H1 (cell line): Measurements from ENCODE around the gene CACNB4. TPM values are rescaled to one million over a fixed set of nuclear protein-coding genes. Genes with fewer than 3 reads are reported as not detected.

Experiments
- BACH1 ChIP-seq: IDR thresholded peaks from 2 replicates; pipeline ENCODE4 v1.6.1; 2012; ENCODE audit warnings: low read length, improper control_type of control experiment
- PHF8 ChIP-seq: fragments of 200-600 bp; sonication (generic); conservative IDR thresholded peaks from 2 replicates; pipeline ENCODE4 v1.7.1; 2012; ENCODE audit warnings: low read depth, mild to moderate bottlenecking, inconsistent platforms, low read length, moderate library complexity
- TAF1 ChIP-seq: IDR thresholded peaks from 2 replicates; pipeline ENCODE4 v1.6.1; 2011; ENCODE audit warnings: mild to moderate bottlenecking, low read depth, low read length
- polyA plus RNA-seq, 7 experiments: library from polyadenylated mRNA; depleted of rRNA in 3 of 7; stranded (reverse) in 5 of 7; unstranded in 2 of 7; fragments of >200 nt in 5 of 7; fragments of 200-250 nt in 2 of 7; gene quantifications; 1 replicate in 5 of 7; 2 replicates in 1 of 7; 4 replicates in 1 of 7; pipeline versions ENCODE4 v1.2.1 to v1.2.3, GENCODE V29; 2011 to 2013; ENCODE audit warnings: missing spikeins in 2 of 7, mixed read lengths in 2 of 7
- total RNA-seq: library from RNA; stranded (reverse); fragmentation: NEBNext Ultra II Directional; extraction: Animal tissue kit (Norgen Biotek cat#: 25700); gene quantifications from 2 replicates; pipeline ENCODE4 v1.2.1, GENCODE V29; 2021
- TF ChIP-seq, protein P1 (sequence below): IDR thresholded peaks from 2 replicates; pipeline ENCODE4 v1.6.1; 2012; ENCODE audit warnings: low read length, inconsistent platforms

Gene CACNB4
- total and polyA plus RNA-seq, 2 of the 8 experiments (the other 6 are each of a cell fraction or from before 2014, with no cell fraction given) = 2.0 to 4.0 TPM

DNA sequence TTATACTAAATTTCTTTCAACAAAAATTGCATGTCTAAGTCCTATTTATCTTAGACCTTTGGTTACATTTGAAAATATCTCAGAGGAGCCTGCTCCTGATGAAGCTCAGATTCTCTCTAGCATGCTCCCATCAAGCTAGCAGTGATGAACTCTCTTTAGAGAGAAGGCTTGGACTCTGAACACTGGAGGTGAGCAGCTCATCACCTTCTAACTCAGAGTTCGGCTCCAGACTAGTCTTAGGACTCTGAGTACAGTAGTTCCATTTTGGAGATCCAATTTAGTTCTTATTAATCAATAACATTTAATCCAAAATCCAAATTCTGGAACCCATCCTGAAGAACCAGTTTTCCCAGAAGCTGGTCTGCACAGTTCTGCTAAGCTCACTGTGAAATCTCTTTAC lies 107.8 kb downstream of the CACNB4 start (continued):
- TF ChIP-seq BACH1 (no peak), PHF8 (no peak), TAF1 (no peak)
- TF ChIP-seq, protein P1, sequence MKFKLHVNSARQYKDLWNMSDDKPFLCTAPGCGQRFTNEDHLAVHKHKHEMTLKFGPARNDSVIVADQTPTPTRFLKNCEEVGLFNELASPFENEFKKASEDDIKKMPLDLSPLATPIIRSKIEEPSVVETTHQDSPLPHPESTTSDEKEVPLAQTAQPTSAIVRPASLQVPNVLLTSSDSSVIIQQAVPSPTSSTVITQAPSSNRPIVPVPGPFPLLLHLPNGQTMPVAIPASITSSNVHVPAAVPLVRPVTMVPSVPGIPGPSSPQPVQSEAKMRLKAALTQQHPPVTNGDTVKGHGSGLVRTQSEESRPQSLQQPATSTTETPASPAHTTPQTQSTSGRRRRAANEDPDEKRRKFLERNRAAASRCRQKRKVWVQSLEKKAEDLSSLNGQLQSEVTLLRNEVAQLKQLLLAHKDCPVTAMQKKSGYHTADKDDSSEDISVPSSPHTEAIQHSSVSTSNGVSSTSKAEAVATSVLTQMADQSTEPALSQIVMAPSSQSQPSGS = no peak
